Activated naive CD4-positive, alpha-beta T cell treated with anti-CD3 and anti-CD28 coated beads, Interleukin-2, amount 50 U/mL, for 72 hours (primary cell): Measurements from ENCODE around the gene ASTN2. TPM values are rescaled to one million over a fixed set of nuclear protein-coding genes. Genes with fewer than 3 reads are reported as not detected.

Experiments used
- ATAC-seq, 2 donors: fragments of 150-1000 bp; cut with Tn5 transposase; 2 replicates each; pipeline ENCODE4 v1.10.0; 2021; ENCODE audit warnings: mild to moderate bottlenecking in 2 of 2, moderate library complexity in 2 of 2
- DNase-seq, 2 donors: peaks; one replicate each; pipeline ENCODE4 v3.0.0; 2021 to 2022; ENCODE audit warnings: low spot score in 2 of 2
- H3K27ac Mint-ChIP-seq, 2 donors: one replicate each; pipeline ENCODE4 v1.8.0; 2022; ENCODE audit warnings: mild to moderate bottlenecking in 2 of 2, mixed read lengths in 2 of 2
- H3K36me3 Mint-ChIP-seq, 2 donors: one replicate each; pipeline ENCODE4 v1.8.0; 2022; ENCODE audit warnings: mixed read lengths in 2 of 2
- H3K9me3 Mint-ChIP-seq, 2 donors: one replicate each; pipeline ENCODE4 v1.8.0; 2022; ENCODE audit warnings: mixed read lengths in 2 of 2
- total RNA-seq, 2 donors: library from RNA; stranded (reverse); gene quantifications; one replicate each; pipeline ENCODE4 v1.2.3, GENCODE V29; 2022

Gene ASTN2
- total RNA-seq, 2 donors from 2014 or later: 4.5 to 5.4 TPM

- DNase-seq (no peak), ATAC-seq (no peak)
- no peaks in the 10 kb centered on the region for H3K9me3 Mint-ChIP-seq
- peaks cover 0 to 8% of the 10 kb centered on the region in 2 donors for H3K36me3 Mint-ChIP-seq
- H3K27ac Mint-ChIP-seq: no peak overlapping the region
Observed at GRCh38 chr9:116409638-116410037, 1005.2 kb downstream of the ASTN2 start.

DNA sequence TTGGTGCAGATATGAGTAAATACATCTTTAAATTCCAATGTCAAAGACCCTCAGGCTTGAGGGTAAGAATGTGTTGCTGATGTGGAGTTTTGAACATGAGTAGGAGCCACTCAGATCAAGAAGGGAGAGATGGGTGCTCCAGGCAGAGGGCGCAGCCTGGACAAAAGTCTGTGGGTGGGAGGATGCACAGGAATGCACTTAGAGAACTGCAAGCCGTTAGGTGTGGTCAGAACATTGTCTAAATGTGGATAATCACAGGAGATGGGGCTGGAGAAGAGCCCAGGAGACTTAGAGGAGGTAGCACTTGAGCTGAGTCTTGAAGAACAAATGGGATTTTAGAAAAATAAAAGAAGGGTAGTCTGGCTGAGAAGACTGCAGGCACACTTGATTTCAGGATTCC lies 1005.7 kb downstream of the ASTN2 start:
- Mint-ChIP-seq H3K27ac (no peak overlapping the region), H3K36me3 (peaks cover 0 to 8% of the 10 kb centered on the region in 2 donors), H3K9me3 (no peaks in the 10 kb centered on the region)
- ATAC-seq (no peak), DNase-seq (no peak)

- Mint-ChIP-seq H3K36me3 (peaks cover 0 to 8% of the 10 kb centered on the region in 2 donors), H3K27ac (peak overlapping the region in 1 of 2 donors; percentile 29), H3K9me3 (no peaks in the 10 kb centered on the region)
- DNase-seq (no peak), ATAC-seq (no peak)
Observed at GRCh38 chr9:116406469-116406868, 1008.4 kb downstream of the ASTN2 start.

- ATAC-seq: no peak
- H3K36me3 Mint-ChIP-seq: peaks cover 0 to 8% of the 10 kb centered on the region in 2 donors
- H3K27ac Mint-ChIP-seq: no peak overlapping the region
- H3K9me3 Mint-ChIP-seq: no peaks in the 10 kb centered on the region
- no peak for DNase-seq
Observed at GRCh38 chr9:116405321-116405720, 1009.5 kb downstream of the ASTN2 start.

- DNase-seq: no peak
- Mint-ChIP-seq H3K36me3 (peaks cover 0 to 8% of the 10 kb centered on the region in 2 donors), H3K9me3 (no peaks in the 10 kb centered on the region), H3K27ac (no peak overlapping the region)
- ATAC-seq: no peak
Observed at GRCh38 chr9:116404228-116404627, 1010.6 kb downstream of the ASTN2 start.

- ATAC-seq: no peak
- Mint-ChIP-seq H3K27ac (no peak overlapping the region), H3K9me3 (no peaks in the 10 kb centered on the region)
Observed at GRCh38 chr9:116403171-116403570, 1011.7 kb downstream of the ASTN2 start.

DNA sequence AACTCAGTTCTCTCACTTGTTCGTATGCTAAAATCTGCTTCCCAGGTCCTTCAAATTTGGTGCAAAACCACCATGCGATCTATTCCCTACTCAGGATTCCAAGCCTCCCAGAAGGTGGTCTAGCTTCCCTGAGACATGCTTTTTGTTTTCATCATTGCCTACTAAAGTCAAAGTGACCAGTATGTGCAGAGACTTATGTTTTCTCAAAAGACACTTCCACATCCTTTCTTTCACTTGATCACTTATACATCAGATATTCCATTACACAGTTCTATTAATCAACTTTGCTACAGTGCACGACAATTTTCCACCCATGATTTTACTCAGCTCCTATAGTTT lies 1019.2 kb downstream of the ASTN2 start:
- Mint-ChIP-seq H3K9me3 (no peaks in the 10 kb centered on the region), H3K36me3 (no peaks in the 10 kb centered on the region), H3K27ac (no peak overlapping the region)
- DNase-seq (no peak), ATAC-seq (no peak)

More at GRCh38 chr9:116403171-116403570, 1011.7 kb downstream of the ASTN2 start:
- H3K36me3 Mint-ChIP-seq: peaks cover 0 to 6% of the 10 kb centered on the region in 2 donors
- DNase-seq: no peak

GRCh38 chr9:116394894-116395698 lies 1019.8 kb downstream of the ASTN2 start:
- ATAC-seq: no peak
- no peak for DNase-seq
- Mint-ChIP-seq H3K36me3 (no peaks in the 10 kb centered on the region), H3K27ac (no peak overlapping the region), H3K9me3 (no peaks in the 10 kb centered on the region)

GRCh38 chr9:116394070-116394469 lies 1020.8 kb downstream of the ASTN2 start:
- DNase-seq (no peak), ATAC-seq (no peak)
- Mint-ChIP-seq H3K36me3 (no peaks in the 10 kb centered on the region), H3K27ac (no peak overlapping the region), H3K9me3 (peaks cover 0 to 4% of the 10 kb centered on the region in 2 donors)

GRCh38 chr9:116393198-116393597 lies 1021.7 kb downstream of the ASTN2 start:
- Mint-ChIP-seq H3K36me3 (no peaks in the 10 kb centered on the region), H3K9me3 (peaks cover 0 to 4% of the 10 kb centered on the region in 2 donors), H3K27ac (no peak overlapping the region)
- DNase-seq (no peak), ATAC-seq (no peak)

GRCh38 chr9:116391306-116391900 lies 1023.5 kb downstream of the ASTN2 start:
- no peak for ATAC-seq
- no peak for DNase-seq
- no peaks in the 10 kb centered on the region for H3K36me3 Mint-ChIP-seq
- H3K9me3 Mint-ChIP-seq: peaks cover 0 to 4% of the 10 kb centered on the region in 2 donors
- H3K27ac Mint-ChIP-seq: no peak overlapping the region

- Mint-ChIP-seq H3K9me3 (peaks cover 0 to 4% of the 10 kb centered on the region in 2 donors), H3K27ac (no peak overlapping the region), H3K36me3 (no peaks in the 10 kb centered on the region)
- DNase-seq (no peak), ATAC-seq (no peak)
Observed at GRCh38 chr9:116390303-116391228, 1024.3 kb downstream of the ASTN2 start.

- ATAC-seq: no peak
- Mint-ChIP-seq H3K9me3 (peaks cover 0 to 4% of the 10 kb centered on the region in 2 donors), H3K27ac (no peak overlapping the region), H3K36me3 (no peaks in the 10 kb centered on the region)
- DNase-seq: no peak
Observed at GRCh38 chr9:116389541-116390302, 1025.1 kb downstream of the ASTN2 start.

DNA sequence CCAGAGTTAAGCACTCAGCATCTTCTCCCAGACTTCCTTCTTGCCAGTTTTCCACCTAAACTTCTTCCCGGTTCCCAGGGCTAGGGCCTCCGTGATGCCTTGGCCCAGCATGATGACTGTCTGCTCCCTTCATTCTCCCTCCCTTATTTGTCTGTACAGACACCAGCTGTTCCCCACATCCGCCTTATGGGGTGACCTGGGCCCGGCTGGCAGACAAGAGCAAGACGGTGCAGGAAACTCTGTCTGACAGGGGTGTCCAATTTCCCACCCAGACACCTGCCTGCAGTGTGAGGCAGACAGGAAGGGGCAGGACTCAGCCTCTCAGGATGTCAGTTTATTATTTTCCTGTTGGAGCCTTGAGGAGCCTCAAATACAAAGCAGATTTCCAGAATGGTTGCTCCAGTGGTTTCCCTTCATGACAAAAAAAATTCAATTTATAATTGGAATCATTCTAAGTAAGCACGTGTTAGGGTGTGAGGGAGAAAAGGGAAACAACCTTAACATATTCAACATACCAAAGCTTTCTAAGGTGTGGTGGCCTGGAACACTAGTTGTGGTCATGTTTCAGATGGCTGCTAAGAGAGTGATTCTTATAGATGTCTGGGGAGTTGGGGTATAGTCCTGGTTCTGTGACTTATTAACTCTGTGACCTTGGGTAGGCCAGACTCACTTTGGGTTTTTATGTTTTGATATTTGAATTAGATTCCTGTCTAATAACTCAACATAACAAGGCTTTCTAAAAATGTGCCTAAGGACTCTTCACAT lies 1026.7 kb downstream of the ASTN2 start:
- DNase-seq (no peak), ATAC-seq (no peak)
- no peaks in the 10 kb centered on the region for H3K36me3 Mint-ChIP-seq
- peaks cover 0 to 4% of the 10 kb centered on the region in 2 donors for H3K9me3 Mint-ChIP-seq
- H3K27ac Mint-ChIP-seq: peak overlapping the region in 1 of 2 donors; percentile 19

DNA sequence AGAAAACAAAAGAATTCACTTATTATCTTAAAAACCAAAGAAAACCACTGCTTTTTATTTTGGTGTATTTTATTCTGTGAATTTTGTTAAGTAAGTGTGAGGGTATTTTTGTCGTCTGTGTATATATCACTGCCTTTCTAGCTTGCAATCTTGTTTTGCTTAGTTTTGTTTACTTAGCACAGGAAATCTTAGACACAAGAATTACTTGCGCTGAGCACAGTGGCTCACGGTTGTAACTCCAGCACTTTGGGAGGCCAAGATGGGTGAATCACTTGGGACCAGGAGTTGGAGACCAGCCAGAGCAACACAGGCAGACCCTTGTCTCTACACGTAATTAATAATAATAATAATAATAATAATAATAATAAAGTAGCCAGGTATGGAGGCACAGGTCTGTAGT lies 1030.9 kb downstream of the ASTN2 start:
- no peak for DNase-seq
- Mint-ChIP-seq H3K36me3 (no peaks in the 10 kb centered on the region), H3K9me3 (no peaks in the 10 kb centered on the region), H3K27ac (no peak overlapping the region)
- no peak for ATAC-seq

- no peaks in the 10 kb centered on the region for H3K36me3 Mint-ChIP-seq
- no peak for DNase-seq
- no peaks in the 10 kb centered on the region for H3K9me3 Mint-ChIP-seq
- no peak overlapping the region for H3K27ac Mint-ChIP-seq
- ATAC-seq: no peak
Observed at GRCh38 chr9:116383133-116383532, 1031.7 kb downstream of the ASTN2 start.
